Endothelial cell of umbilical vein (primary cell): ENCODE data around the gene BCAP31. TPM values are rescaled to one million over a fixed set of nuclear protein-coding genes. Genes with fewer than 3 reads are reported as not detected.

Experiments
- BruUV-seq: library from RNA; stranded (reverse); fragments of 400-500 nt; replicated peaks from 2 replicates; lab custom pipeline; 2021; lab: Mats Ljungman, UMichigan
- CTCF ChIA-PET: fragments of 300-600, 350-600 bp; sonication (Branson Sonifier 250); formaldehyde crosslinking; loops from one replicate; lab custom pipeline; 2021; ENCODE audit warnings: antibody characterized with exemption, inconsistent platforms; lab: Charles Lee
- POLR2A ChIA-PET: fragments of 300-600, 350-600 bp; sonication (Branson Sonifier 250); formaldehyde crosslinking; loops from one replicate; lab custom pipeline; 2021; ENCODE audit warnings: antibody characterized with exemption, inconsistent platforms; lab: Charles Lee
- DNase-seq: peaks from one replicate; pipeline ENCODE4 v3.0.0-alpha.2; 2011; ENCODE audit warnings: low read depth, low spot score
- FAIRE-seq: peaks from 2 replicates; lab custom pipeline; 2011; peaks lifted over from hg19 to GRCh38; lab: Jason Lieb, UNC
- H2AFZ ChIP-seq: 2 replicates; pipeline ENCODE4 v1.6.0; 2012; ENCODE audit warnings: low read depth, low read length, control low read depth, inconsistent platforms
- H3K27ac ChIP-seq: 2 replicates; pipeline ENCODE4 v1.5.1; 2011; ENCODE audit warnings: low read depth, mild to moderate bottlenecking, control low read depth, low read length, moderate library complexity; ENCODE audit not compliant: insufficient read depth
- H3K27me3 ChIP-seq, 2 experiments: 2 replicates each; pipeline versions ENCODE4 v1.6.0 to v1.6.1; 2011; ENCODE audit warnings: low read length in 2 of 2, mixed read lengths in 1 of 2; ENCODE audit not compliant: control insufficient read depth in 2 of 2, insufficient read depth in 2 of 2
- H3K36me3 ChIP-seq, 2 experiments: 2 replicates in 1 of 2; 3 replicates in 1 of 2; pipeline ENCODE4 v1.5.1; 2011; ENCODE audit warnings: low read length in 2 of 2, mild to moderate bottlenecking in 1 of 2, moderate library complexity in 1 of 2; ENCODE audit not compliant: control insufficient read depth in 2 of 2, insufficient read depth in 2 of 2; ENCODE audit errors: extremely low read depth in 1 of 2
- H3K4me1 ChIP-seq: 3 replicates; pipeline ENCODE4 v1.5.1; 2011; ENCODE audit warnings: mild to moderate bottlenecking, low read length; ENCODE audit not compliant: control insufficient read depth, insufficient read depth; ENCODE audit errors: extremely low read depth
- H3K4me2 ChIP-seq: 2 replicates; pipeline ENCODE4 v1.6.1; 2011; ENCODE audit warnings: low read length, control low read depth, mixed read lengths; ENCODE audit not compliant: insufficient read depth
- H3K4me3 ChIP-seq, 3 experiments: fragments of 200-600 bp in 1 of 3; sonication (generic), shearing (Covaris generic) in 1 of 3; replicated peaks in 1 of 3; 2 replicates each; pipeline ENCODE4 v1.5.1; 2011 to 2016; ENCODE audit warnings: control low read depth in 3 of 3, low read length in 3 of 3, mild to moderate bottlenecking in 2 of 3, inconsistent platforms in 1 of 3, low read depth in 1 of 3, moderate library complexity in 1 of 3; ENCODE audit not compliant: insufficient read depth in 1 of 3
- H3K79me2 ChIP-seq: 2 replicates; pipeline ENCODE4 v1.6.0; 2012; ENCODE audit warnings: low read length, inconsistent platforms; ENCODE audit not compliant: control insufficient read depth, insufficient read depth
- H3K9ac ChIP-seq: replicated peaks from 2 replicates; pipeline ENCODE3; 2011; ENCODE audit warnings: low read length, control low read depth; ENCODE audit not compliant: insufficient read depth; ENCODE audit errors: extremely low read depth
- H3K9me1 ChIP-seq: replicated peaks from 3 replicates; pipeline ENCODE4 v1.6.0; 2011; ENCODE audit warnings: mild to moderate bottlenecking, low read length; ENCODE audit not compliant: control insufficient read depth, insufficient read depth; ENCODE audit errors: extremely low read depth
- H3K9me3 ChIP-seq: replicated peaks from 2 replicates; pipeline ENCODE4 v1.5.1; 2012; ENCODE audit warnings: low read length, inconsistent platforms; ENCODE audit not compliant: control insufficient read depth, insufficient read depth
- H4K20me1 ChIP-seq: replicated peaks from 2 replicates; pipeline ENCODE3; 2011; ENCODE audit warnings: mild to moderate bottlenecking, low read length; ENCODE audit not compliant: control insufficient read depth, insufficient read depth; ENCODE audit errors: extremely low read depth
- EZH2 ChIP-seq: IDR thresholded peaks from 2 replicates; pipeline ENCODE4 v1.6.1; 2012; ENCODE audit warnings: borderline replicate concordance, low read depth, mild to moderate bottlenecking, moderate library complexity, low read length, inconsistent platforms; ENCODE audit not compliant: severe bottlenecking
- GATA2 ChIP-seq: IDR thresholded peaks from 2 replicates; pipeline ENCODE4 v1.7.0; 2011; ENCODE audit warnings: low read depth, mild to moderate bottlenecking, moderate library complexity, mixed read lengths, low read length; ENCODE audit not compliant: insufficient read length, insufficient read depth
- JUN ChIP-seq: IDR thresholded peaks from 2 replicates; pipeline ENCODE4 v1.6.1; 2011; ENCODE audit warnings: borderline replicate concordance, low read depth; ENCODE audit not compliant: insufficient read length, insufficient read depth
- MYC ChIP-seq: IDR thresholded peaks from one replicate; pipeline ENCODE4 v1.6.1; 2011; ENCODE audit warnings: mild to moderate bottlenecking, low read depth, low read length
- POLR2A ChIP-seq: IDR thresholded peaks from 2 replicates; pipeline ENCODE4 v1.6.1; 2012; ENCODE audit warnings: low read depth, mild to moderate bottlenecking, control low read depth, low read length
- POLR2AphosphoS5 ChIP-seq: IDR thresholded peaks from 2 replicates; pipeline ENCODE4 v1.6.1; 2012; ENCODE audit warnings: low read depth, mild to moderate bottlenecking, control low read depth, low read length, moderate library complexity; ENCODE audit not compliant: insufficient read depth
- dilution Hi-C: fragments of 300-500 bp; cut with MboI; formaldehyde crosslinking; loops from one replicate; pipeline ENCODE4 v1.15.0; 2019; ENCODE audit warnings: low sequenced_read_pairs; ENCODE audit not compliant: extremely low pct_ligation_motif_present
- intact Hi-C: fragments of 100-400 bp; cut with micrococcal nuclease; formaldehyde crosslinking; loops from one replicate; pipeline ENCODE4 v1.10.0; 2022
- polyA plus RNA-seq, 4 experiments: library from polyadenylated mRNA; depleted of rRNA in 3 of 4; stranded (reverse) in 3 of 4; unstranded in 1 of 4; fragments of >200 nt; gene quantifications; 2 replicates each; pipeline versions ENCODE4 v1.2.1 to v1.2.3, GENCODE V29; 2011 to 2012; ENCODE audit warnings: missing spikeins in 1 of 4
- total RNA-seq: library from RNA; stranded (reverse); gene quantifications from 2 replicates; pipeline ENCODE4 v1.2.3, GENCODE V29; 2021
- TF ChIP-seq, protein P1 (sequence below), 2 donors: IDR thresholded peaks; 1 replicate in 1 of 2; 2 replicates in 1 of 2; pipeline ENCODE4 v1.5.1; 2011; ENCODE audit warnings: low read length in 2 of 2, mild to moderate bottlenecking in 2 of 2, moderate library complexity in 2 of 2, control low read depth in 1 of 2, inconsistent platforms in 1 of 2, low read depth in 1 of 2; ENCODE audit not compliant: insufficient read depth in 1 of 2; ENCODE audit errors: extremely low read depth in 1 of 2
- TF ChIP-seq, protein P2 (sequence below): IDR thresholded peaks from 2 replicates; pipeline ENCODE4 v1.6.1; 2011; ENCODE audit not compliant: insufficient read depth, insufficient read length

BCAP31 gene
- total and polyA plus RNA-seq, 2 donors (not counting 3 experiments of a cell fraction or from before 2014, with no cell fraction given) = 169 to 203 TPM

DNA sequence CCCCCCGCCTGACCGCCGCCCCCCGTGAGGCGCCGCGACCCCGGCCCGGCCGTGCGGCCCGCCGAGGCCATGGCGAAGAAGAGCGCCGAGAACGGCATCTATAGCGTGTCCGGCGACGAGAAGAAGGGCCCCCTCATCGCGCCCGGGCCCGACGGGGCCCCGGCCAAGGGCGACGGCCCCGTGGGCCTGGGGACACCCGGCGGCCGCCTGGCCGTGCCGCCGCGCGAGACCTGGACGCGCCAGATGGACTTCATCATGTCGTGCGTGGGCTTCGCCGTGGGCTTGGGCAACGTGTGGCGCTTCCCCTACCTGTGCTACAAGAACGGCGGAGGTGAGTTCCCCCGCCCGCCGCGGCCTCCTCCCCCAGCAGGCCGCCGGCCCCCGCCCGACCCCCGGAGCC, 35.7 kb downstream of the BCAP31 start:
- Histone ChIP-seq H3K79me2 (no peaks in the 10 kb centered on the region), H3K9me1 (no peaks in the 10 kb centered on the region), H3K9ac (no peak overlapping the region), H3K36me3 (no peaks in the 10 kb centered on the region), H3K27me3 (no peaks in the 10 kb centered on the region), H3K9me3 (no peaks in the 10 kb centered on the region), H3K4me1 (peaks cover 4% of the 10 kb centered on the region), H2AFZ (no peak overlapping the region), H3K27ac (no peak overlapping the region), H3K4me2 (no peak overlapping the region), H3K4me3 (peak overlapping the region in 1 of 3 experiments; percentile 40), H4K20me1 (no peaks in the 10 kb centered on the region)
- no peak for DNase-seq
- TF ChIP-seq JUN = no peak
- TF ChIP-seq, protein P1, sequence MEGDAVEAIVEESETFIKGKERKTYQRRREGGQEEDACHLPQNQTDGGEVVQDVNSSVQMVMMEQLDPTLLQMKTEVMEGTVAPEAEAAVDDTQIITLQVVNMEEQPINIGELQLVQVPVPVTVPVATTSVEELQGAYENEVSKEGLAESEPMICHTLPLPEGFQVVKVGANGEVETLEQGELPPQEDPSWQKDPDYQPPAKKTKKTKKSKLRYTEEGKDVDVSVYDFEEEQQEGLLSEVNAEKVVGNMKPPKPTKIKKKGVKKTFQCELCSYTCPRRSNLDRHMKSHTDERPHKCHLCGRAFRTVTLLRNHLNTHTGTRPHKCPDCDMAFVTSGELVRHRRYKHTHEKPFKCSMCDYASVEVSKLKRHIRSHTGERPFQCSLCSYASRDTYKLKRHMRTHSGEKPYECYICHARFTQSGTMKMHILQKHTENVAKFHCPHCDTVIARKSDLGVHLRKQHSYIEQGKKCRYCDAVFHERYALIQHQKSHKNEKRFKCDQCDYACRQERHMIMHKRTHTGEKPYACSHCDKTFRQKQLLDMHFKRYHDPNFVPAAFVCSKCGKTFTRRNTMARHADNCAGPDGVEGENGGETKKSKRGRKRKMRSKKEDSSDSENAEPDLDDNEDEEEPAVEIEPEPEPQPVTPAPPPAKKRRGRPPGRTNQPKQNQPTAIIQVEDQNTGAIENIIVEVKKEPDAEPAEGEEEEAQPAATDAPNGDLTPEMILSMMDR (IDR thresholded peaks at IDR 0.05; ENCODE audit: extremely low read depth in 1 of 2, insufficient read depth in 1 of 2, low read depth in 1 of 2, low read length in 2 of 2) = no peak
- no peak for TF ChIP-seq POLR2AphosphoS5
- TF ChIP-seq GATA2 = no peak
- no peak for TF ChIP-seq EZH2
- no peak for TF ChIP-seq POLR2A
- no peak for TF ChIP-seq MYC
- TF ChIP-seq, protein P2, sequence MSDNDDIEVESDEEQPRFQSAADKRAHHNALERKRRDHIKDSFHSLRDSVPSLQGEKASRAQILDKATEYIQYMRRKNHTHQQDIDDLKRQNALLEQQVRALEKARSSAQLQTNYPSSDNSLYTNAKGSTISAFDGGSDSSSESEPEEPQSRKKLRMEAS = no peak
- BruUV-seq = no TSS peak
- intact Hi-C loops (no loop called here), dilution Hi-C loops (no loop called here)
- no peak for FAIRE-seq
- ChIA-PET POLR2A (no interaction called here), CTCF (no interaction called here)
